ENCODE data around the gene TLR9.
"Not testable (repeated sequence)": the region's sequence is repeated elsewhere in the genome, so short reads cannot be mapped to it uniquely, and the experiment has no call there.

The TLR9 gene

GRCh38 chr3:52225452-52226228, at the start of gene TLR9:
Gene TLR9 (minus strand): TSS chr3:52225645. CDS start chr3:52225529, 116 bp downstream.
- DNase-seq = no peak

GRCh38 chr3:52274781-52275180, 49.3 kb upstream of the TLR9 start:
- DNase-seq = not testable (repeated sequence)

- no peak for DNase-seq
Observed at GRCh38 chr3:52272831-52273230, 47.4 kb upstream of the TLR9 start.

GRCh38 chr3:52272172-52272571, 46.7 kb upstream of the TLR9 start:
- not testable (repeated sequence) for DNase-seq

- no peak for DNase-seq
Observed at GRCh38 chr3:52270252-52270754, 44.9 kb upstream of the TLR9 start.

- no peak for DNase-seq
Observed at GRCh38 chr3:52269776-52270175, 44.3 kb upstream of the TLR9 start.

GRCh38 chr3:52268036-52268435, 42.6 kb upstream of the TLR9 start:
- DNase-seq = peak; percentile 56 to 61

GRCh38 chr3:52265387-52265786, 39.9 kb upstream of the TLR9 start:
- no peak for DNase-seq

GRCh38 chr3:52262447-52262846, 37.0 kb upstream of the TLR9 start:
- no peak for DNase-seq

GRCh38 chr3:52259448-52259847, 34.0 kb upstream of the TLR9 start:
- no peak for DNase-seq

- no peak for DNase-seq
Observed at GRCh38 chr3:52259035-52259434, 33.6 kb upstream of the TLR9 start.

GRCh38 chr3:52257911-52258310, 32.5 kb upstream of the TLR9 start:
- no peak for DNase-seq

GRCh38 chr3:52256622-52257021, 31.2 kb upstream of the TLR9 start:
- DNase-seq = no peak

GRCh38 chr3:52256159-52256558, 30.7 kb upstream of the TLR9 start:
- no peak for DNase-seq

GRCh38 chr3:52254608-52255007, 29.2 kb upstream of the TLR9 start:
- no peak for DNase-seq

- DNase-seq = peak; percentile 84 to 88
Observed at GRCh38 chr3:52253314-52254304, 28.2 kb upstream of the TLR9 start.

- DNase-seq = no peak
Observed at GRCh38 chr3:52250122-52250521, 24.7 kb upstream of the TLR9 start.

- DNase-seq = no peak
Observed at GRCh38 chr3:52249683-52250082, 24.2 kb upstream of the TLR9 start.

- DNase-seq = no peak
Observed at GRCh38 chr3:52248816-52249547, 23.5 kb upstream of the TLR9 start.

GRCh38 chr3:52248165-52248541, 22.7 kb upstream of the TLR9 start:
- DNase-seq = no peak

GRCh38 chr3:52247409-52248164, 22.1 kb upstream of the TLR9 start:
- DNase-seq = no peak

Data from activated CD4-positive, alpha-beta T cell treated with anti-CD3 and anti-CD28 coated beads, Interleukin-2, amount 50 U/mL, for 48 hours (primary cell).